ENCODE results near the gene UBAC2.

GRCh38 chr13:99314640-99315176 is 114.1 kb downstream of the UBAC2 start:
- TF ChIP-seq FOS (IDR thresholded peaks at IDR 0.05; ENCODE audit: borderline replicate concordance, insufficient read depth, low read length): peak; percentile 31
- no peak for TF ChIP-seq CTCF (IDR thresholded peaks at IDR 0.05; ENCODE audit: extremely low read depth in 1 of 2, insufficient read depth in 1 of 2, low read depth in 1 of 2, low read length in 2 of 2)
